Measurements from ENCODE around the gene TTC7B. TPM values are rescaled to one million over a fixed set of nuclear protein-coding genes. Genes with fewer than 3 reads are reported as not detected.

Gene TTC7B
- total RNA-seq, 1 donor from 2014 or later, result 55.5 TPM

DNA sequence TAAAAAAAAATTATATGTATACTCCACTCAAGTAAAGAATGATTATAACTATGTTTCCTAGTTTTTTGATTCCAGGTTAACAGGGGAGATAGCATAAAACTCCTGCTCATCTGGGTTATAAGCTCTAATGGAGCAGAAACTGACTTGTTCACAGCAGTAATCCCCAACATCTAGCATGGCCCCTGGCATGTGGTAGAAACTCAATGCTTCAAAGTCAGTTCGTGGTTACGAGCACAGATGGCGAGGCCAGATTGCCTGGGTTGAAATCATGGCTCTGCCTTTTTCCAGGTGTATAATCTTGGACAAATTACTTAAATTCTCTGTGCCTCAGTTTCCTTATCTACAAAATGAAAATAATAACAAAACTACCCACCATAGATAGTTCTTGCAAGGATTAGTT is 183.8 kb downstream of the TTC7B start:
- Histone ChIP-seq H3K9me3 (replicated peaks) (no peaks in the 10 kb centered on the region), H3K4me1 (peaks cover 32% of the 10 kb centered on the region), H3K4me3 (no peak overlapping the region), H3K27me3 (ENCODE audit: low read depth) (no peaks in the 10 kb centered on the region), H3K27ac (replicated peaks) (no peak overlapping the region), H3K36me3 (no peaks in the 10 kb centered on the region)
- no peak for DNase-seq
- TF ChIP-seq, protein P1, sequence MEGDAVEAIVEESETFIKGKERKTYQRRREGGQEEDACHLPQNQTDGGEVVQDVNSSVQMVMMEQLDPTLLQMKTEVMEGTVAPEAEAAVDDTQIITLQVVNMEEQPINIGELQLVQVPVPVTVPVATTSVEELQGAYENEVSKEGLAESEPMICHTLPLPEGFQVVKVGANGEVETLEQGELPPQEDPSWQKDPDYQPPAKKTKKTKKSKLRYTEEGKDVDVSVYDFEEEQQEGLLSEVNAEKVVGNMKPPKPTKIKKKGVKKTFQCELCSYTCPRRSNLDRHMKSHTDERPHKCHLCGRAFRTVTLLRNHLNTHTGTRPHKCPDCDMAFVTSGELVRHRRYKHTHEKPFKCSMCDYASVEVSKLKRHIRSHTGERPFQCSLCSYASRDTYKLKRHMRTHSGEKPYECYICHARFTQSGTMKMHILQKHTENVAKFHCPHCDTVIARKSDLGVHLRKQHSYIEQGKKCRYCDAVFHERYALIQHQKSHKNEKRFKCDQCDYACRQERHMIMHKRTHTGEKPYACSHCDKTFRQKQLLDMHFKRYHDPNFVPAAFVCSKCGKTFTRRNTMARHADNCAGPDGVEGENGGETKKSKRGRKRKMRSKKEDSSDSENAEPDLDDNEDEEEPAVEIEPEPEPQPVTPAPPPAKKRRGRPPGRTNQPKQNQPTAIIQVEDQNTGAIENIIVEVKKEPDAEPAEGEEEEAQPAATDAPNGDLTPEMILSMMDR (IDR thresholded peaks at IDR 0.05; ENCODE audit: borderline replicate concordance), result no peak
- intact Hi-C loops (cut with micrococcal nuclease), result no loop called here

DNA sequence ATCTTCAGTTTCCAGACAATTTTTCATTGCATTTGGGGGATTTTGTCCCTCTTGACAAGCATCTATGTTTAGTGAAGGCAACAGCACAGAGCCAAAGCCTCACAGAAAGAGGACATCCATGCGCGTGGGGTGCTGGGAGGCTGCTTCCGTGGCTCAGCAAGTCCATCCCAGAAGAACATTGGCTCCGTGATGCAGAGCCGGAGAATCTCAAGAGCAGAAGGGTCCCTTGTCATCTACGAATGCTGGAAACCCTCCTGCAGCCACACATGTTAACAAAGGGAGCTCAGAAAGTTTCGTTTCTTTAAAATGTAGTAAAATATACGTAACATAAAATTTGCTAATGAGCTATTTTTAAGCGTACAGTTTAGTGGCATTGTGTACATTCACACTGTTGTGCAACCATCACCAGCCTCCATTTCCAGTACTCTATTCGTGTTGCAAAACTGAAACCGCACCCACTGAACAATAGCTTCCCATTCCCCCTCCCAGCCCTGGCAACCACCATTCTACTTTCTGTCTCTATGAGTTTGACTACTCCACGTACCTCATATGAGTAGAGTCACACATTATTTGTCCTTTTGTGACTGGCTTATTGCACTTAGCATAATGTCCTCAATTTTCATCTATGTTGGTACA is 185.9 kb downstream of the TTC7B start:
- Histone ChIP-seq H3K4me3 (no peak overlapping the region), H3K27ac (replicated peaks) (peak overlapping the region; percentile 21), H3K4me1 (peaks cover 49% of the 10 kb centered on the region), H3K9me3 (replicated peaks) (no peaks in the 10 kb centered on the region), H3K27me3 (ENCODE audit: low read depth) (no peaks in the 10 kb centered on the region), H3K36me3 (no peaks in the 10 kb centered on the region)
- TF ChIP-seq, protein P1 (IDR thresholded peaks at IDR 0.05; ENCODE audit: borderline replicate concordance), result no peak
- DNase-seq, result no peak
- intact Hi-C loops (cut with micrococcal nuclease), result no loop called here

DNA sequence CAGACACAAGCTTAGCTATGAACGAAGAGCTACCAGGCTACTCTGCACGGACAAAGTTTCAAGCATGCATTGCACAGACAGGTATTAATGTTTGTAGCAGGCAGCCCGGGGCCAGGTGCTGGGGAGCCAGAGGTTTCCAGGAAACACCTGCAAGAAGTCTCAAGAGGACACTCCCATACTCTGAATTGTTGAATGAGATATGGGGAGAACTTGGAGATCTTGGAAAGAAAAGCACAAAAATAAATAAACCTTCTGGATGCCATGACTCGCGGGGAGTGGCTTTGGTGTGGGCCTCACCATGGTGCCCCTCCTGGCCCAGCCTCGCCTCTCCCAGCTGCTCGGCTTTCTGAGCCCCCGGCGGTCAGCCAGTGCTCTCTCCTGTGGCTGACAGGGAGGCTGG is 186.8 kb downstream of the TTC7B start:
- H3K9me3 ChIP-seq (replicated peaks), result no peaks in the 10 kb centered on the region
- peak overlapping the region; percentile 63 for H3K27ac ChIP-seq (replicated peaks)
- no peak overlapping the region for H3K4me3 ChIP-seq
- H3K4me1 ChIP-seq, result peaks cover 57% of the 10 kb centered on the region
- H3K27me3 ChIP-seq (ENCODE audit: low read depth), result no peaks in the 10 kb centered on the region
- TF ChIP-seq, protein P1 (IDR thresholded peaks at IDR 0.05; ENCODE audit: borderline replicate concordance), result no peak
- DNase-seq, result no peak
- no peaks in the 10 kb centered on the region for H3K36me3 ChIP-seq
- intact Hi-C loops (cut with micrococcal nuclease), result no loop called here

DNA sequence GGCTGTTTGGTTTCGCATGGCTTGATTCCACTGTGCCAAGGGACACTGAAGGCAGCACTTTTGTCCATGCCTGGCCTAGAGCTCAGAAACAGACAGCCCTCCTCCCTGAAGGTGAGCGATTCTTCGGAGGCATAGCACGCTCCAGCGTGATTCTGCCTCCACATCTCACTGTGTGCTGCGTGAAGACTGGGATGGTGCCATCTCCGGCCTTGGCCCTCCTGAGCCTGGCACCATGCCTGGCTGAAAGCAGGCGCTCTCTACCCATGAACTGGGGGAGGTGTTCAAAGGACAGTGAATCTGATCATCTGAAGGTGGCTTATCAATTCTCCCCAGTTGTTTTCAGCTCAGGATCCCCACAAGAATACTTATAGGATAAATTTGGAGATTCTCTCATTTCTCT is 187.4 kb downstream of the TTC7B start:
- TF ChIP-seq, protein P1 (IDR thresholded peaks at IDR 0.05; ENCODE audit: borderline replicate concordance), result no peak
- Histone ChIP-seq H3K27ac (replicated peaks) (peak overlapping the region; percentile 63), H3K36me3 (no peaks in the 10 kb centered on the region), H3K9me3 (replicated peaks) (no peaks in the 10 kb centered on the region), H3K4me1 (peaks cover 64% of the 10 kb centered on the region), H3K4me3 (no peak overlapping the region), H3K27me3 (ENCODE audit: low read depth) (no peaks in the 10 kb centered on the region)
- DNase-seq, result peak; percentile 45
- intact Hi-C loops (cut with micrococcal nuclease), result no loop called here

DNA sequence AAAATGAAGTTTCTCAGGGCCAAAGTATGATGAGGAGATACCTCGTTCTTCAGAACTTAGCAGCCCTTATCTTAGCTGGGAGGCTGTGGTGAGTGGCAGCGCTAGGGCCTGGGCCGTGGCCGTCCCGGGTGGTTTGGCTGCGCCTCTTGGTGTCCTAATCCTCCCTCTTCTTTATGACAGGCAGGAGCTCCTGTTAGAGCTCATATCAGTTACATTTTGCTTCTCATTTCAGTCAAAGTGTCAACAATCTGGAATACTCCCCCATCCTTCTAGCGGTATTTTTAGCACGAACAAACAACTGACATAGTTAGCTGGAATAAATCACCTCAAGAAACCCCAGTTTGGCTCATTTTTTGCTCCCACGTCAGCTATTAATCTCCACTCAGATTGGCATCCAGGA is 188.8 kb downstream of the TTC7B start:
- no peak overlapping the region for H3K4me3 ChIP-seq
- TF ChIP-seq, protein P1 (IDR thresholded peaks at IDR 0.05; ENCODE audit: borderline replicate concordance), result no peak
- H3K9me3 ChIP-seq (replicated peaks), result no peaks in the 10 kb centered on the region
- H3K27me3 ChIP-seq (ENCODE audit: low read depth), result no peaks in the 10 kb centered on the region
- H3K36me3 ChIP-seq, result no peaks in the 10 kb centered on the region
- H3K4me1 ChIP-seq, result peaks cover 64% of the 10 kb centered on the region
- DNase-seq, result no peak
- peak overlapping the region; percentile 63 for H3K27ac ChIP-seq (replicated peaks)
- intact Hi-C loops (cut with micrococcal nuclease), result no loop called here

Data from left ventricle myocardium inferior (tissue), 1 donor.